Stomach (tissue), 9 donors: ENCODE results near the gene NCAPG2. TPM values are rescaled to one million over a fixed set of nuclear protein-coding genes. Genes with fewer than 3 reads are reported as not detected.
"Not testable (repeated sequence)": the region's sequence is repeated elsewhere in the genome, so short reads cannot be mapped to it uniquely, and the experiment has no call there.

Experiments
- DNase-seq, 2 donors: peaks; one replicate each; pipeline versions ENCODE4 v3.0.0 to v3.0.0-alpha.2; 2013 to 2019
- H3K27ac ChIP-seq, 5 donors: fragments of 200-600 bp in 4 of 5; sonication (generic) in 4 of 5; one replicate each; pipeline ENCODE4 v1.5.1; 2013 to 2019; ENCODE audit warnings: mild to moderate bottlenecking in 1 of 5, moderate library complexity in 1 of 5
- H3K27me3 ChIP-seq, 3 donors: fragments of 200-600 bp; sonication (generic); one replicate each; pipeline ENCODE4 v1.5.1; 2017 to 2019; ENCODE audit warnings: mixed run types in 1 of 3
- H3K36me3 ChIP-seq, 4 donors: fragments of 200-600 bp; sonication (generic); 1 replicate in 3 of 4; 2 replicates in 1 of 4; pipeline ENCODE4 v1.5.1; 2016 to 2019
- H3K4me1 ChIP-seq, 4 donors: fragments of 200-600 bp; sonication (generic); one replicate each; pipeline ENCODE4 v1.5.1; 2016 to 2019
- H3K4me3 ChIP-seq, 4 donors: fragments of 200-600 bp; sonication (generic) in 3 of 4; one replicate each; pipeline ENCODE4 v1.5.1; 2016 to 2019; ENCODE audit warnings: mild to moderate bottlenecking in 1 of 4
- H3K9me3 ChIP-seq, 4 donors: fragments of 200-600 bp; sonication (generic); one replicate each; pipeline ENCODE4 v1.5.1; 2016 to 2019
- CTCF ChIP-seq, 7 experiments: fragments of 450-650 bp in 4 of 7; fragments of 200-600 bp in 3 of 7; sonication (generic) in 3 of 7; IDR thresholded peaks; one replicate each; pipeline ENCODE4 v1.5.1; 2016 to 2019; ENCODE audit warnings: antibody characterized with exemption in 7 of 7, control low read depth in 2 of 7, mild to moderate bottlenecking in 1 of 7
- EP300 ChIP-seq: sonication (generic); formaldehyde crosslinking; IDR thresholded peaks from one replicate; pipeline ENCODE4 v1.6.1; 2017; ENCODE audit warnings: antibody characterized with exemption
- POLR2A ChIP-seq, 4 donors: fragments of 450-650 bp; IDR thresholded peaks; one replicate each; pipeline ENCODE4 v1.6.1; 2016; ENCODE audit warnings: antibody characterized with exemption in 4 of 4, control low read depth in 2 of 4, mild to moderate bottlenecking in 1 of 4, moderate library complexity in 1 of 4
- POLR2AphosphoS5 ChIP-seq, 3 donors: sonication (generic); formaldehyde crosslinking; IDR thresholded peaks; one replicate each; pipeline ENCODE4 v1.6.1; 2016; ENCODE audit warnings: antibody characterized with exemption in 3 of 3
- WGBS, 5 donors: extraction: QIAGEN DNeasy Blood & Tissue Kit in 3 of 5; methylation state at CpG; one replicate each; pipeline versions ENCODE4 v1.1.5 to v1.1.7; 2013 to 2018; 5-methylcytosine and 5-hydroxymethylcytosine counted together
- intact Hi-C: fragments of 100-400 bp; cut with DNase I; formaldehyde crosslinking; loops from one replicate; pipeline ENCODE4 v1.15.1; 2023; ENCODE audit warnings: low total_unique reads
- polyA plus RNA-seq, 3 donors: library from polyadenylated mRNA; stranded (reverse); fragments of 200-250 nt; gene quantifications; one replicate each; pipeline ENCODE4 v1.2.3, GENCODE V29; 2013
- total RNA-seq, 5 donors: library from RNA; depleted of rRNA; stranded (reverse); fragments of >200 nt; gene quantifications; one replicate each; pipeline versions ENCODE4 v1.1.0 to v1.2.3, GENCODE V29; 2014 to 2016
- donor health status: healthy with polysubstance abuse.
- donor health status: Bipolar disorder and iron deficiency.
- donor health status: healthy.

The NCAPG2 gene
- total and polyA plus RNA-seq, 8 donors = 2.6 to 24.2 (median 8.3) TPM

- WGBS, 5 donors = 64 to 73% (median 66%) methylated on average over 7 of the region's 7 CpGs
- TF ChIP-seq POLR2AphosphoS5 (IDR thresholded peaks at IDR 0.05) (no peak), CTCF (IDR thresholded peaks at IDR 0.05) (no peak), EP300 (no peak), POLR2A (IDR thresholded peaks at IDR 0.05) (no peak)
- Histone ChIP-seq H3K27me3 (no peaks in the 10 kb centered on the region), H3K4me3 (no peak overlapping the region), H3K4me1 (peaks cover 0 to 14% (median 4%) of the 10 kb centered on the region in 4 donors), H3K36me3 (no peaks in the 10 kb centered on the region), H3K9me3 (peaks cover 0 to 9% (median 0%) of the 10 kb centered on the region in 4 donors), H3K27ac (no peak overlapping the region)
- intact Hi-C loops = no loop called here
- no peak for DNase-seq
Observed at GRCh38 chr7:158710651-158711102, 6.1 kb upstream of the NCAPG2 start.

DNA sequence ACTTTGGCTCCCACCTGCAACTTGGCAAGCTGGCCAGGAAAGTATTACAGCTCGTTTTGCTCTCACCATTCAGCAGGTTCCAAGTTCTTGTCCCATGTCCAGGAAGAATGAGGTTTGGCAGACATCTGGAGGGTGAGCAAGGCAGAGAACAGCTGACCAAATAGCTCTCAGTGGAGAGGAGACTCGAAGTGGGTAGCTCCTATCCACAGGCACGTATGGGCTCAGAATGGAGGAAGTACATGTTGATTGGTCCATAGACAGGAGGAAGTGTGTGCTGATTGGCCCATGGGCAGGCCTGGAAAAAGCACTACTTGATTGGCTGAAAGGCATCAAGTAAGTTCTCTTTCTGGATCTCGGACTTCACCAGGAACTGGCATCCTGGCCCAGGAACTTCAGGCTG is 3.0 kb upstream of the NCAPG2 start:
- H3K9me3 ChIP-seq = peaks cover 0 to 9% (median 0%) of the 10 kb centered on the region in 4 donors
- TF ChIP-seq EP300 = no peak
- TF ChIP-seq POLR2A (IDR thresholded peaks at IDR 0.05) = no peak
- no peak for TF ChIP-seq CTCF (IDR thresholded peaks at IDR 0.05)
- TF ChIP-seq POLR2AphosphoS5 (IDR thresholded peaks at IDR 0.05) = no peak
- no peak overlapping the region for H3K4me3 ChIP-seq
- H3K4me1 ChIP-seq = peaks cover 7 to 37% (median 21%) of the 10 kb centered on the region in 4 donors
- H3K27me3 ChIP-seq = no peaks in the 10 kb centered on the region
- H3K27ac ChIP-seq = no peak overlapping the region
- no peaks in the 10 kb centered on the region for H3K36me3 ChIP-seq
- DNase-seq = no peak
- 45 to 88% (median 70%) methylated on average over 3 to 4 of the region's 4 CpGs for WGBS, 5 donors
- intact Hi-C loops = no loop called here

DNA sequence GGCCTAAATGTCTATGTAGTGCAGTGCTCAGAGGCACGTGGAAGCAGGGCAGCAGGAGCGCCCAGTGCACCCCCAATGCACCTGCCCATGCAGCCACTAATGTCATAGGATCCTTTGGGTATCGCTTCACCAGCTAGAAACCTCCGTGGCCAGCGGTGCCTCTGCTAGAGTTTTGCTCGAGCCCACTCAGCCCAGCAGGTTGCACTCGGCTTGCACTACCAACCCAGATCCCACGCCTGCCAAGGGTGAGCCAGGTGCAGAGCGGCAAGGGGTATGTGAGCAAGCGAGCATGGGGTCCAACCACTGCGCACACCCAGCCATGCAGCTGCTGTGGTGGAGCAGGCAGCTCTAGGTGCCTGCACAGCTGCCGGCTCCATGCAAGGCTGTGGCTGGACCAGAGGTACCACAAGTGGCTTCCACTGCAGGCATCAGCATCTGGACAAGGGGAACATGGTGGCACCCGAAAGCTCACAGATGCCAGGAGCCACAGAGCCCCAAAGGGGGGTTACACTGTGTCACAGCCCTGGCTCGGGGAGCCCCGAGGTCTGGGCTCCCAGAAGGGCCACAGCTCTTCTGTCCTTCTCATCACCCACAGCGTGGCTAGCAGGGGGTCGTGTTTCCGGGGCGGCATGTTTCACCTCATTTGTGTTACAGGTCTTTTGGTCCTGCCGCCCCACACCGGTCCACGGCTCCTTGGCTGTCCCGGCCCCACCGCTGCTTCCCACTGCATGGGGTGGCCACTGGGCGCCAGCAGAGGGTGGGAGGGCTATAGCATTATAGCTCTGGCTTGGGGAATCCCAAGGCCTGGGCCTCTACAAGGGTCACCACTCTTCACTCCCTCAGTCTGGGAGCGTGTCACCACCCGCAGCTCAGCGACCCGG is 2.3 kb upstream of the NCAPG2 start:
- DNase-seq = no peak
- WGBS, 5 donors = 90 to 98% (median 96%) methylated on average over 19 to 29 of the region's 29 CpGs
- Histone ChIP-seq H3K27me3 (no peaks in the 10 kb centered on the region), H3K4me3 (no peak overlapping the region), H3K9me3 (peaks cover 0 to 9% (median 0%) of the 10 kb centered on the region in 4 donors), H3K4me1 (peaks cover 7 to 37% (median 21%) of the 10 kb centered on the region in 4 donors), H3K36me3 (no peaks in the 10 kb centered on the region), H3K27ac (no peak overlapping the region)
- intact Hi-C loops = no loop called here
- no peak for TF ChIP-seq EP300
- TF ChIP-seq POLR2A (IDR thresholded peaks at IDR 0.05) = no peak
- TF ChIP-seq POLR2AphosphoS5 (IDR thresholded peaks at IDR 0.05) = no peak

GRCh38 chr7:158706273-158706704 is 1.7 kb upstream of the NCAPG2 start:
- DNase-seq = no peak
- no peaks in the 10 kb centered on the region for H3K27me3 ChIP-seq
- H3K27ac ChIP-seq = no peak overlapping the region
- H3K9me3 ChIP-seq = peaks cover 0 to 9% (median 0%) of the 10 kb centered on the region in 4 donors
- intact Hi-C loops = no loop called here
- peak overlapping the region in 1 of 4 donors; percentile 79 for H3K4me3 ChIP-seq
- TF ChIP-seq POLR2A (IDR thresholded peaks at IDR 0.05) (no peak), EP300 (no peak), POLR2AphosphoS5 (IDR thresholded peaks at IDR 0.05) (no peak)
- peaks cover 7 to 37% (median 21%) of the 10 kb centered on the region in 4 donors for H3K4me1 ChIP-seq
- peaks cover 0 to 1% (median 0%) of the 10 kb centered on the region in 4 donors for H3K36me3 ChIP-seq
- WGBS, 5 donors = 74 to 82% (median 79%) methylated on average over 5 of the region's 5 CpGs

- Histone ChIP-seq H3K9me3 (peaks cover 0 to 9% (median 0%) of the 10 kb centered on the region in 4 donors), H3K36me3 (peaks cover 0 to 8% (median 2%) of the 10 kb centered on the region in 4 donors), H3K27me3 (no peaks in the 10 kb centered on the region), H3K4me3 (peak overlapping the region; percentile 76 to 82 (median 80)), H3K27ac (peak overlapping the region; percentile 92 to 97 (median 95)), H3K4me1 (peaks cover 7 to 30% (median 21%) of the 10 kb centered on the region in 4 donors)
- TF ChIP-seq POLR2A (IDR thresholded peaks at IDR 0.05) = peak in 1 of 4 donors; percentile 1
- no peak for TF ChIP-seq EP300
- 3 to 9% (median 4%) methylated on average over 12 to 22 of the region's 22 CpGs for WGBS, 5 donors
- peak in 1 of 2 donors; percentile 39 for DNase-seq
- intact Hi-C loops = no loop called here
Observed at GRCh38 chr7:158705234-158705850, 738 bp upstream of the NCAPG2 start.

DNA sequence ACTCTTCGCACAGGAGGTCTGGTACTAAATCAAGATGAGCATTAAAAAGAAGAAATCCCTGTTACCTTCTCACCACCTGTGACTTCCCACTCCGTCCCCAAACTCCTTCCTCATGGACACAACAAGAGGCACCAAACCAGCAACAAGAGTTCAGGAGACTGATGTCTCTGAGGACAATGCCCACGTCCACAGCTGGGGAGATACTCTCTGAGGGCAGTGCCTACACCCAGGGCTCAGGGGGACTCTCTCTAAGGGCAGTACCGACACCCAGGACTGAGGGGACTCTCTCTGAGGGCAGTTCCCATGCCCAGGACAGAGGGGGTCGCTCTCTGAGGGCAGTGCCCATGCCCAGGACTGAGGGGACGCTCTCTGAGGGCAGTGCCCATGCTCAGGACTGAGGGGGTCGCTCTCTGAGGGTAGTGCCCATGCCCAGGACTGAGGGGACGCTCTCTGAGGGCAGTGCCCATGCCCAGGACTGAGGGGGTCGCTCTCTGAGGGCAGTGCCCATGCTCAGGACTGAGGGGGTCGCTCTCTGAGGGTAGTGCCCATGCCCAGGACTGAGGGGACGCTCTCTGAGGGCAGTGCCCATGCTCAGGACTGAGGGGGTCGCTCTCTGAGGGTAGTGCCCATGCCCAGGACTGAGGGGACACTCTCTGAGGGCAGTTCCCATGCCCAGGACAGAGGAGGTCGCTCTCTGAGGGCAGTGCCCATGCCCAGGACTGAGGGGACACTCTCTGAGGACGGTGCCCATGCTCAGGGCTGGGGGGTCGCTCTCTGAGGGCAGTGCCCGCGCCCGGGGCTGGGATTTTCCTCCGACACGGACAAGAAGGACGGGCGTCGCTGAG is 703 bp downstream of the NCAPG2 start:
- Histone ChIP-seq H3K4me3 (peak overlapping the region; percentile 76 to 82 (median 80)), H3K36me3 (peaks cover 0 to 10% (median 4%) of the 10 kb centered on the region in 4 donors), H3K4me1 (peaks cover 7 to 28% (median 21%) of the 10 kb centered on the region in 4 donors), H3K27ac (peak overlapping the region; percentile 16 to 97 (median 93))
- not testable (repeated sequence) for H3K9me3 ChIP-seq, H3K27me3 ChIP-seq, DNase-seq
- WGBS, 5 donors = 13 to 46% (median 18%) methylated on average over 6 to 23 of the region's 23 CpGs
- intact Hi-C loops = loop anchor here (5.0 kb wide), 1 partner anchor 273 kb away; no protein-coding TSS in a partner anchor
